GM12874 (cell line): Measurements from ENCODE around the gene DCAF6.

Source experiments
- TF ChIP-seq, protein P1 (sequence below): IDR thresholded peaks from 2 replicates; pipeline ENCODE4 v1.5.1; 2011; ENCODE audit warnings: low read depth, mild to moderate bottlenecking, control low read depth, low read length, moderate library complexity; ENCODE audit not compliant: insufficient read depth

Gene DCAF6

DNA sequence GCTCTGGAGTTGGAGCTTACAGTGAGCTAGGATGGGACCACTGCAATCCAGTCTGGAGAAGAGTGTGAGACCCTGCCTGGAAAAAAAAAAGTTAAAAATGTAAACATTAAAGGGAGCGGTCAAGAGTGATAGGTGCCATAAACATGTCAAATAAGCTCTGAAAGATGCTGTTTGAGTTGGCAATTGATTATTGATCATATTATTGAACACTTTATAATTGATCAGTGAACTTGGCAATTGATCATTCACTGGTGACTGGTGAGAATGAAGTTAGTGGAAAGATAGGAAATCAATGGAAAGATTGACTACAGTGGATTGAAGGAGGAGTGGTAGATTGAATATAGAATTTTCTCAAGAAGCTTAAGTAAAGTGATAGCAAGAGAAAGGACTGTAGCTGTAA, 64.7 kb downstream of the DCAF6 start:
- TF ChIP-seq, protein P1, sequence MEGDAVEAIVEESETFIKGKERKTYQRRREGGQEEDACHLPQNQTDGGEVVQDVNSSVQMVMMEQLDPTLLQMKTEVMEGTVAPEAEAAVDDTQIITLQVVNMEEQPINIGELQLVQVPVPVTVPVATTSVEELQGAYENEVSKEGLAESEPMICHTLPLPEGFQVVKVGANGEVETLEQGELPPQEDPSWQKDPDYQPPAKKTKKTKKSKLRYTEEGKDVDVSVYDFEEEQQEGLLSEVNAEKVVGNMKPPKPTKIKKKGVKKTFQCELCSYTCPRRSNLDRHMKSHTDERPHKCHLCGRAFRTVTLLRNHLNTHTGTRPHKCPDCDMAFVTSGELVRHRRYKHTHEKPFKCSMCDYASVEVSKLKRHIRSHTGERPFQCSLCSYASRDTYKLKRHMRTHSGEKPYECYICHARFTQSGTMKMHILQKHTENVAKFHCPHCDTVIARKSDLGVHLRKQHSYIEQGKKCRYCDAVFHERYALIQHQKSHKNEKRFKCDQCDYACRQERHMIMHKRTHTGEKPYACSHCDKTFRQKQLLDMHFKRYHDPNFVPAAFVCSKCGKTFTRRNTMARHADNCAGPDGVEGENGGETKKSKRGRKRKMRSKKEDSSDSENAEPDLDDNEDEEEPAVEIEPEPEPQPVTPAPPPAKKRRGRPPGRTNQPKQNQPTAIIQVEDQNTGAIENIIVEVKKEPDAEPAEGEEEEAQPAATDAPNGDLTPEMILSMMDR, result no peak

DNA sequence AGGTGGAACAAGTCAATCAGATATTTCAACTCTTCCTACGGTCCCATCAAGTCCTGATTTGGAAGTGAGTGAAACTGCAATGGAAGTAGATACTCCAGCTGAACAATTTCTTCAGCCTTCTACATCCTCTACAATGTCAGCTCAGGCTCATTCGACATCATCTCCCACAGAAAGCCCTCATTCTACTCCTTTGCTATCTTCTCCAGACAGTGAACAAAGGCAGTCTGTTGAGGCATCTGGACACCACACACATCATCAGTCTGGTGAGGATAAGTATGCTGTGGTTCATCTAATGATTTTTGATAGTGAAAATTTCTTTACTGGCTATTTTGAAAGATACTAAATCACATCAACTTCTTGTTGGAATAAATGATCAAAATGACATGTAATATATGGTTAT, 68.0 kb downstream of the DCAF6 start:
- TF ChIP-seq, protein P1, result no peak

DNA sequence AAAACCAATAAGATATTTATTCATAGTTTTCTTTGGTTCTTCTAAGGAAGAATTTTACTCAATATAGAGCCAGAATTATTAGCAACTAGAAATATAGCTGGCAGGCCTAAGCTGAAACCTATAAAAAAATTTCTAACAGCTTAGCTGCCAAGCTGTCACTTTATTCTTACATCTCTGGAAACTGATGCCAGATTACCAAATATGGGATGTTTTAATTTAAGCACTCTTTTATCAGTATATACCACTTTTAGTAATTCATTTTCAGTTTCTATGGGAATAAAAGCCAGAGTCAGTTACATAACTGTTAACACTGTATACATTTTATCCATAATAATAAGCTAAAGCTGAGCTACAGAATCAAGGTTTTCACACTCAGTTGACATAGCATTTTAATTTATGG, 69.0 kb downstream of the DCAF6 start:
- TF ChIP-seq, protein P1, result no peak

DNA sequence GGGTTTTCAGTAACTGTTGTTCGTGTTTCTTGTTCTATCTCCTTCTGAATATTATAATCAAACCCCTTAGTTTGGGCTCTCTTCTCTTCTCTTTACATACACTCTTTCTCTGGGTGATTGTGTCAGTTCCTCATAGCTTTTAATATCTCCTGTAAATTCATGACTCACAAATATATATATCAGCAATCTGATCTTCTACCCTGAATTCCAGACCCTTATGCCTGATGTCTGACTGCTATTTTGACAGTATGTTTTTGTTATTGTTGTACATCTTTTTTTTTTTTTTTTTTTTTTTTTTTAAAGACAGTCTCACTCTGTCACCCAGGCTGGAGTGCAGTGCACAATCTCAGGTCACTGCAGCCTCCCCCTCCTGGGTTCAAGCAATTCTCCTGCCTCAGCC, 71.2 kb downstream of the DCAF6 start:
- TF ChIP-seq, protein P1, result no peak

DNA sequence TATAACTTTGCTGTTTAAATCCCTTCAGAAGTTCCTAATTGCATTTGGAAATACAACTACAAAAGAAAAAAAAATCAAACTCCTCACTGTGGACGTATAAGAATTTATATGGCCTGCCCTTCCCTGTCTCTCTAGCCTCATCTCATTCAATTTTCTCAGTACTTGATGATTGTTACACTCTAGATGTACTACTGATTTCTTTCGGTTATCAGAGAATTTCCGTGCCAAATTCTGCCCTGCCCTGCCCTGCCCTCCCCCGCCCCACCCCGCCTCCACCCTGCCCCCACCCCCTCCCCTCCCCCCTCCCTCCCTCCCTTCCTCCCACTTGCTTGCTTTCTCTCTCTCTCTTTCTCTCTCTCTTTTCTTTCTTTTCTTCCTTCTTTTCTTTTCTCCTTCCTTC, 72.1 kb downstream of the DCAF6 start:
- TF ChIP-seq, protein P1, result no peak

DNA sequence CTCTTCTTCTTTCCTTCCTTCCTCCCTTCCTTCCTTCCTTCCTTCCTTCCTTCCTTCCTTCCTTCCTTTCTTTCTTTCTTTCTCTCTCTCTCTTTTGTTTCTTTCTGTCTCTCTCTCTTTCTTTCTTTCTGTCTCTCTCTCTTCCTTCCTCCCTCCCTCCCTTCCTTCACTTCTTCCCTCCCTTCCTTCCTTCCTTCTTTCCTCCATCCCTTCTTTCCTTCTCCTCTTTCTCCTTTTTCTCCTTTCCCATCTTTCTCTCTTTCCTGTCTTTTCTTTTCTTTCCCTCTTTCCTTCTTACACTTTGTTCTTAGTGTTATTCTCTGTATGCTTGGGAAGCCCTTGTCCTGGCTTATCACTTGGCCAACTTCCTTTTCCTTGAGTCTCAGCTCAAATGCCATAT, 72.8 kb downstream of the DCAF6 start:
- TF ChIP-seq, protein P1, result no peak

DNA sequence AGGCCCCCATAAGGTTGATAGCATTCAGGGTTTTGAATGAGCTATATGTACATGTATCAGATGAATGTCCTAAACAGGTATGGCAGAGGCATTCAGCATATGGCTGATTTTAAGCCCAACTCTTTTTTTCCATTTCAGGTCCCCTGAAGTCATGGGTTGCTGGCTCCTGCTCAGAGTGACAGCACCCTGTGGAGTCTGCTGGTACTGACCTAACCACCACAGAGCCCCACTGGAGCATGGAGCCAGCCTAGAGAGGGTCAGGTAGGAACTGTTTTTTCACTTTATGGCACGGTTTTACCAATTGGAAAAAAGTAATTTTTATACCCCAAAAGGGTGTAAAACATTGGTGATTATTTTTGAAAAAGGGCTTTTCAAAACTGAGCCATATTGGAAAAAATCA, 82.9 kb downstream of the DCAF6 start:
- TF ChIP-seq, protein P1, result peak; percentile 12; the same call in 1 of the 2 replicates

DNA sequence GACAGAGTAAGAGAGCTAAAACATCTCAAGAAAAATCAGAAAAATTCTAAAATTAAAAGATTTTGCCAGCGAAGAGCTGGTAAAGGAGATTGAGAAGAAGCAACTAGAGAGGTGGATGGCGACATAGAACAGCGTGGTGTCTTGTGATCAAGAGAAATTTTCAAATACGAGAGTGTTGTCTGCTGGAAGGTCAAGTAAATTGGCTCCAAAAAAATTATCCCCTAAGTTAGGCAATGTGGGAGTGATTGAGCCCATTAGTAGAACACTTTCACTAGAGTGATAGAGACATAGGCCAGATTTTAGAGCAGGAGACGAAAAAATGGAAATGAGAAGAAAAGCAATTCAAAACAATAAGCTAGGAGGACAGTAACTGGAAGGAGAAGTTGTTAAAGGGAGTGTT, 94.7 kb downstream of the DCAF6 start:
- TF ChIP-seq, protein P1, result no peak
